Fibroblast of lung (primary cell): ENCODE data around the gene CHN2.

ENCODE experiments used
- CTCF ChIP-seq, 2 donors: IDR thresholded peaks in 1 of 2; conservative IDR thresholded peaks in 1 of 2; 1 replicate in 1 of 2; 2 replicates in 1 of 2; pipeline ENCODE4 v1.5.1; 2011 to 2012; ENCODE audit warnings: low read length in 2 of 2, control low read depth in 1 of 2, inconsistent platforms in 1 of 2, low read depth in 1 of 2, mild to moderate bottlenecking in 1 of 2
- EZH2 ChIP-seq: IDR thresholded peaks from 2 replicates; pipeline ENCODE4 v1.5.1; 2012; ENCODE audit warnings: low read length, control low read depth, mild to moderate bottlenecking; ENCODE audit errors: missing control alignments

GRCh38 chr7:29214816-29215215, 20.2 kb downstream of the CHN2 start:
- TF ChIP-seq CTCF (conservative IDR thresholded peaks at IDR 0.05 in 1 of 2, IDR thresholded peaks at IDR 0.05 in 1 of 2; ENCODE audit: low read depth in 1 of 2, low read length in 2 of 2) (no peak), EZH2 (no peak)
